MM.1S (cell line): Measurements from ENCODE around the gene SPRED3.

Source experiments
- DNase-seq: peaks from one replicate; pipeline ENCODE4 v3.0.0-alpha.2; 2015
- H2AFZ ChIP-seq: fragments of 300-600 bp; sonication (generic); 2 replicates; pipeline ENCODE4 v1.6.0; 2016; ENCODE audit warnings: antibody characterized with exemption, low read length
- H3F3A ChIP-seq: fragments of 300-600 bp; sonication (generic); 2 replicates; pipeline ENCODE4 v1.6.1; 2016; ENCODE audit warnings: mild to moderate bottlenecking, antibody characterized with exemption, low read length, moderate library complexity, mixed read lengths; ENCODE audit not compliant: insufficient read depth
- H3K27ac ChIP-seq: fragments of 300-600 bp; sonication (generic); 2 replicates; pipeline ENCODE4 v1.5.1; 2016; ENCODE audit warnings: mild to moderate bottlenecking, low read length
- H3K27me3 ChIP-seq: fragments of 300-600 bp; sonication (generic); replicated peaks from 2 replicates; pipeline ENCODE4 v1.6.0; 2016; ENCODE audit warnings: low read length; ENCODE audit not compliant: insufficient read depth
- H3K36me3 ChIP-seq: fragments of 300-600 bp; sonication (generic); replicated peaks from 2 replicates; pipeline ENCODE4 v1.6.1; 2016; ENCODE audit warnings: mild to moderate bottlenecking, low read length, mixed read lengths; ENCODE audit not compliant: insufficient read depth
- H3K4me1 ChIP-seq: fragments of 300-600 bp; sonication (generic); 2 replicates; pipeline ENCODE4 v1.6.1; 2016; ENCODE audit warnings: low read length, mixed read lengths
- H3K4me2 ChIP-seq: fragments of 300-600 bp; sonication (generic); 2 replicates; pipeline ENCODE4 v1.6.0; 2016; ENCODE audit warnings: low read depth, low read length
- H3K4me3 ChIP-seq: fragments of 300-600 bp; sonication (generic); 2 replicates; pipeline ENCODE4 v1.5.1; 2016; ENCODE audit warnings: low read length, mixed read lengths
- H3K79me2 ChIP-seq: fragments of 300-600 bp; sonication (generic); 2 replicates; pipeline ENCODE4 v1.6.1; 2016; ENCODE audit warnings: mixed run types, low read length, mixed read lengths
- H3K9ac ChIP-seq: fragments of 300-600 bp; sonication (generic); 2 replicates; pipeline ENCODE4 v1.6.1; 2016; ENCODE audit warnings: low read length, mixed read lengths
- H3K9me2 ChIP-seq: fragments of 300-600 bp; sonication (generic); replicated peaks from 2 replicates; pipeline ENCODE4 v1.6.1; 2016; ENCODE audit warnings: mild to moderate bottlenecking, low read length, mixed read lengths; ENCODE audit not compliant: insufficient read depth
- H3K9me3 ChIP-seq: fragments of 300-600 bp; sonication (generic); replicated peaks from 2 replicates; pipeline ENCODE4 v1.6.1; 2016; ENCODE audit warnings: mild to moderate bottlenecking, low read length, mixed read lengths; ENCODE audit not compliant: insufficient read depth
- H4K20me1 ChIP-seq: fragments of 300-600 bp; sonication (generic); 2 replicates; pipeline ENCODE4 v1.6.1; 2016; ENCODE audit warnings: mild to moderate bottlenecking, low read length, moderate library complexity, mixed read lengths; ENCODE audit not compliant: insufficient read depth
- EZH2 ChIP-seq: fragments of 300-600 bp; sonication (generic); optimal IDR thresholded peaks from 2 replicates; pipeline ENCODE3; 2017; ENCODE audit warnings: low read depth, mild to moderate bottlenecking, antibody characterized with exemption, low read length, mixed read lengths
- EZH2phosphoT487 ChIP-seq: fragments of 300-600 bp; sonication (generic); IDR thresholded peaks from 2 replicates; pipeline ENCODE4 v1.6.1; 2018; ENCODE audit warnings: antibody characterized with exemption, low read length
- TF ChIP-seq, protein P1 (sequence below): fragments of 300-600 bp; sonication (generic); IDR thresholded peaks from 2 replicates; pipeline ENCODE4 v1.5.1; 2016; ENCODE audit warnings: antibody characterized with exemption, low read length, mixed read lengths

SPRED3 gene

GRCh38 chr19:38402967-38403674, 14.6 kb downstream of the SPRED3 start, which contains the start of gene FAM98C:
FAM98C (plus strand) TSS chr19:38403093; CDS start chr19:38403154, 61 bp downstream.
- Histone ChIP-seq H3K9ac (peak within 1 kb of the TSS; percentile 65; the same call in 1 of the 2 replicates), H3K27ac (no peak within 1 kb of the TSS), H2AFZ (peak within 1 kb of the TSS; percentile 99), H3K9me2 (no peaks in the 10 kb centered on the region), H3K36me3 (no peaks in the 10 kb centered on the region), H3K4me3 (peak within 1 kb of the TSS; percentile 83), H3K79me2 (no peaks in the 10 kb centered on the region), H3F3A (no peaks in the 10 kb centered on the region), H3K4me1 (no peaks in the 10 kb centered on the region), H3K27me3 (peaks cover 29% of the 10 kb centered on the region), H3K4me2 (peak within 1 kb of the TSS; percentile 97), H3K9me3 (no peaks in the 10 kb centered on the region), H4K20me1 (no peaks in the 10 kb centered on the region)
- peak; percentile 97 for DNase-seq
- no peak for TF ChIP-seq EZH2phosphoT487
- TF ChIP-seq EZH2 = no peak
- TF ChIP-seq, protein P1, sequence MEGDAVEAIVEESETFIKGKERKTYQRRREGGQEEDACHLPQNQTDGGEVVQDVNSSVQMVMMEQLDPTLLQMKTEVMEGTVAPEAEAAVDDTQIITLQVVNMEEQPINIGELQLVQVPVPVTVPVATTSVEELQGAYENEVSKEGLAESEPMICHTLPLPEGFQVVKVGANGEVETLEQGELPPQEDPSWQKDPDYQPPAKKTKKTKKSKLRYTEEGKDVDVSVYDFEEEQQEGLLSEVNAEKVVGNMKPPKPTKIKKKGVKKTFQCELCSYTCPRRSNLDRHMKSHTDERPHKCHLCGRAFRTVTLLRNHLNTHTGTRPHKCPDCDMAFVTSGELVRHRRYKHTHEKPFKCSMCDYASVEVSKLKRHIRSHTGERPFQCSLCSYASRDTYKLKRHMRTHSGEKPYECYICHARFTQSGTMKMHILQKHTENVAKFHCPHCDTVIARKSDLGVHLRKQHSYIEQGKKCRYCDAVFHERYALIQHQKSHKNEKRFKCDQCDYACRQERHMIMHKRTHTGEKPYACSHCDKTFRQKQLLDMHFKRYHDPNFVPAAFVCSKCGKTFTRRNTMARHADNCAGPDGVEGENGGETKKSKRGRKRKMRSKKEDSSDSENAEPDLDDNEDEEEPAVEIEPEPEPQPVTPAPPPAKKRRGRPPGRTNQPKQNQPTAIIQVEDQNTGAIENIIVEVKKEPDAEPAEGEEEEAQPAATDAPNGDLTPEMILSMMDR = peak; percentile 71

- H3K9ac ChIP-seq = no peak overlapping the region
- no peaks in the 10 kb centered on the region for H3K79me2 ChIP-seq
- H3K27me3 ChIP-seq = peaks cover 14% of the 10 kb centered on the region
These were observed 16.4 kb downstream of the SPRED3 start for GRCh38 chr19:38404858-38405257.

GRCh38 chr19:38405276-38405675, 16.8 kb downstream of the SPRED3 start:
- Histone ChIP-seq H3K9me2 (no peaks in the 10 kb centered on the region), H3K4me3 (no peak overlapping the region), H3F3A (no peaks in the 10 kb centered on the region), H3K9ac (no peak overlapping the region), H3K27ac (no peak overlapping the region), H3K36me3 (no peaks in the 10 kb centered on the region), H4K20me1 (no peaks in the 10 kb centered on the region), H3K9me3 (no peaks in the 10 kb centered on the region), H3K27me3 (peaks cover 9% of the 10 kb centered on the region; the same call in 1 of the 2 replicates), H3K79me2 (no peaks in the 10 kb centered on the region), H2AFZ (no peak overlapping the region), H3K4me1 (no peaks in the 10 kb centered on the region), H3K4me2 (no peak overlapping the region)
- TF ChIP-seq EZH2 = no peak
- TF ChIP-seq EZH2phosphoT487 = no peak
- TF ChIP-seq, protein P1 = no peak
- no peak for DNase-seq

More at GRCh38 chr19:38404858-38405257, 16.4 kb downstream of the SPRED3 start:
- H2AFZ ChIP-seq = no peak overlapping the region
- no peaks in the 10 kb centered on the region for H3K9me3 ChIP-seq
- TF ChIP-seq, protein P1 = no peak
- no peak for TF ChIP-seq EZH2
- no peak for TF ChIP-seq EZH2phosphoT487
- no peaks in the 10 kb centered on the region for H4K20me1 ChIP-seq
- H3K36me3 ChIP-seq = no peaks in the 10 kb centered on the region
- H3K4me2 ChIP-seq = no peak overlapping the region
- no peaks in the 10 kb centered on the region for H3K4me1 ChIP-seq
- no peak overlapping the region for H3K4me3 ChIP-seq
- no peak overlapping the region for H3K27ac ChIP-seq
- H3K9me2 ChIP-seq = no peaks in the 10 kb centered on the region
- no peaks in the 10 kb centered on the region for H3F3A ChIP-seq
- no peak for DNase-seq
